ENCODE measurements around the gene POU6F2. TPM values are rescaled to one million over a fixed set of nuclear protein-coding genes. Genes with fewer than 3 reads are reported as not detected.

POU6F2 gene
- total and polyA plus RNA-seq, 2 donors, result 0.05 to 0.07 TPM

GRCh38 chr7:39410582-39410981 lies 432.9 kb downstream of the POU6F2 start:
- Histone ChIP-seq H3K4me1 (ENCODE audit: control insufficient read depth in 2 of 2, insufficient read depth in 2 of 2, low read length in 2 of 2) (peaks cover 3 to 8% of the 10 kb centered on the region in 2 donors), H3K27me3 (ENCODE audit: control insufficient read depth in 2 of 2, insufficient read depth in 1 of 2, low read length in 1 of 2) (peaks cover 0 to 18% of the 10 kb centered on the region in 2 donors), H3K36me3 (ENCODE audit: control insufficient read depth in 2 of 2, insufficient read depth in 2 of 2, low read length in 1 of 2) (no peaks in the 10 kb centered on the region), H3K27ac (ENCODE audit: low read depth in 1 of 2, low read length in 1 of 2) (no peak overlapping the region), H3K9me3 (ENCODE audit: control insufficient read depth in 2 of 2, insufficient read depth in 1 of 2, low read length in 1 of 2) (no peaks in the 10 kb centered on the region), H3K4me3 (ENCODE audit: low read length in 2 of 2) (no peak overlapping the region)
- DNase-seq (ENCODE audit: low read depth in 6 of 9, low spot score in 9 of 9), result no peak
- WGBS, result 98% methylated on average over 5 of the region's 5 CpGs

- 7% methylated on average over 25 of the region's 25 CpGs for WGBS
- Histone ChIP-seq H3K9me3 (ENCODE audit: control insufficient read depth in 2 of 2, insufficient read depth in 1 of 2, low read length in 1 of 2) (no peaks in the 10 kb centered on the region), H3K27me3 (ENCODE audit: control insufficient read depth in 2 of 2, insufficient read depth in 1 of 2, low read length in 1 of 2) (peaks cover 0 to 18% of the 10 kb centered on the region in 2 donors), H3K27ac (ENCODE audit: low read depth in 1 of 2, low read length in 1 of 2) (no peak overlapping the region), H3K36me3 (ENCODE audit: control insufficient read depth in 2 of 2, insufficient read depth in 2 of 2, low read length in 1 of 2) (no peaks in the 10 kb centered on the region), H3K4me3 (ENCODE audit: low read length in 2 of 2) (peak overlapping the region; percentile 25 to 40), H3K4me1 (ENCODE audit: control insufficient read depth in 2 of 2, insufficient read depth in 2 of 2, low read length in 2 of 2) (peaks cover 3 to 8% of the 10 kb centered on the region in 2 donors)
- DNase-seq (ENCODE audit: low read depth in 6 of 9, low spot score in 9 of 9), result no peak
These were observed 436.0 kb downstream of the POU6F2 start for GRCh38 chr7:39413636-39414223.

GRCh38 chr7:39414224-39415035 lies 436.7 kb downstream of the POU6F2 start:
- DNase-seq (ENCODE audit: low read depth in 6 of 9, low spot score in 9 of 9), result peak in 8 of 9 donors; percentile 5 to 55 (median 30)
- peaks cover 3 to 8% of the 10 kb centered on the region in 2 donors for H3K4me1 ChIP-seq (ENCODE audit: control insufficient read depth in 2 of 2, insufficient read depth in 2 of 2, low read length in 2 of 2)
- H3K4me3 ChIP-seq (ENCODE audit: low read length in 2 of 2), result peak overlapping the region; percentile 25 to 40
- 2% methylated on average over 40 of the region's 40 CpGs for WGBS
- no peaks in the 10 kb centered on the region for H3K9me3 ChIP-seq (ENCODE audit: control insufficient read depth in 2 of 2, insufficient read depth in 1 of 2, low read length in 1 of 2)
- no peaks in the 10 kb centered on the region for H3K36me3 ChIP-seq (ENCODE audit: control insufficient read depth in 2 of 2, insufficient read depth in 2 of 2, low read length in 1 of 2)
- H3K27me3 ChIP-seq (ENCODE audit: control insufficient read depth in 2 of 2, insufficient read depth in 1 of 2, low read length in 1 of 2), result peaks cover 0 to 18% of the 10 kb centered on the region in 2 donors
- no peak overlapping the region for H3K27ac ChIP-seq (ENCODE audit: low read depth in 1 of 2, low read length in 1 of 2)

- Histone ChIP-seq H3K4me3 (ENCODE audit: low read length in 2 of 2) (no peak overlapping the region), H3K9me3 (ENCODE audit: control insufficient read depth in 2 of 2, insufficient read depth in 1 of 2, low read length in 1 of 2) (no peaks in the 10 kb centered on the region), H3K27ac (ENCODE audit: low read depth in 1 of 2, low read length in 1 of 2) (no peak overlapping the region), H3K27me3 (ENCODE audit: control insufficient read depth in 2 of 2, insufficient read depth in 1 of 2, low read length in 1 of 2) (peaks cover 0 to 18% of the 10 kb centered on the region in 2 donors), H3K4me1 (ENCODE audit: control insufficient read depth in 2 of 2, insufficient read depth in 2 of 2, low read length in 2 of 2) (peaks cover 3 to 8% of the 10 kb centered on the region in 2 donors), H3K36me3 (ENCODE audit: control insufficient read depth in 2 of 2, insufficient read depth in 2 of 2, low read length in 1 of 2) (no peaks in the 10 kb centered on the region)
- no peak for DNase-seq (ENCODE audit: low read depth in 6 of 9, low spot score in 9 of 9)
- WGBS, result 93% methylated on average over 13 of the region's 13 CpGs
These were observed 437.5 kb downstream of the POU6F2 start for GRCh38 chr7:39415091-39415787.

GRCh38 chr7:39416866-39417265 lies 439.2 kb downstream of the POU6F2 start:
- Histone ChIP-seq H3K4me1 (ENCODE audit: control insufficient read depth in 2 of 2, insufficient read depth in 2 of 2, low read length in 2 of 2) (peaks cover 3 to 8% of the 10 kb centered on the region in 2 donors), H3K36me3 (ENCODE audit: control insufficient read depth in 2 of 2, insufficient read depth in 2 of 2, low read length in 1 of 2) (no peaks in the 10 kb centered on the region), H3K9me3 (ENCODE audit: control insufficient read depth in 2 of 2, insufficient read depth in 1 of 2, low read length in 1 of 2) (no peaks in the 10 kb centered on the region), H3K4me3 (ENCODE audit: low read length in 2 of 2) (no peak overlapping the region), H3K27ac (ENCODE audit: low read depth in 1 of 2, low read length in 1 of 2) (no peak overlapping the region), H3K27me3 (ENCODE audit: control insufficient read depth in 2 of 2, insufficient read depth in 1 of 2, low read length in 1 of 2) (peaks cover 0 to 18% of the 10 kb centered on the region in 2 donors)
- DNase-seq (ENCODE audit: low read depth in 6 of 9, low spot score in 9 of 9), result no peak
- 39% methylated on average over 3 of the region's 3 CpGs for WGBS

- Histone ChIP-seq H3K27ac (ENCODE audit: low read depth in 1 of 2, low read length in 1 of 2) (no peak overlapping the region), H3K4me3 (ENCODE audit: low read length in 2 of 2) (no peak overlapping the region), H3K9me3 (ENCODE audit: control insufficient read depth in 2 of 2, insufficient read depth in 1 of 2, low read length in 1 of 2) (no peaks in the 10 kb centered on the region), H3K4me1 (ENCODE audit: control insufficient read depth in 2 of 2, insufficient read depth in 2 of 2, low read length in 2 of 2) (peaks cover 3 to 8% of the 10 kb centered on the region in 2 donors), H3K27me3 (ENCODE audit: control insufficient read depth in 2 of 2, insufficient read depth in 1 of 2, low read length in 1 of 2) (peaks cover 0 to 18% of the 10 kb centered on the region in 2 donors), H3K36me3 (ENCODE audit: control insufficient read depth in 2 of 2, insufficient read depth in 2 of 2, low read length in 1 of 2) (no peaks in the 10 kb centered on the region)
- 93% methylated on average over 1 of the region's 1 CpG for WGBS
- DNase-seq (ENCODE audit: low read depth in 6 of 9, low spot score in 9 of 9), result no peak
These were observed 439.9 kb downstream of the POU6F2 start for GRCh38 chr7:39417642-39418041.

GRCh38 chr7:39421251-39421650 lies 443.5 kb downstream of the POU6F2 start:
- no peak for DNase-seq (ENCODE audit: low read depth in 6 of 9, low spot score in 9 of 9)
- Histone ChIP-seq H3K27ac (ENCODE audit: low read depth in 1 of 2, low read length in 1 of 2) (no peak overlapping the region), H3K4me3 (ENCODE audit: low read length in 2 of 2) (no peak overlapping the region), H3K9me3 (ENCODE audit: control insufficient read depth in 2 of 2, insufficient read depth in 1 of 2, low read length in 1 of 2) (no peaks in the 10 kb centered on the region), H3K36me3 (ENCODE audit: control insufficient read depth in 2 of 2, insufficient read depth in 2 of 2, low read length in 1 of 2) (no peaks in the 10 kb centered on the region), H3K4me1 (ENCODE audit: control insufficient read depth in 2 of 2, insufficient read depth in 2 of 2, low read length in 2 of 2) (no peaks in the 10 kb centered on the region), H3K27me3 (ENCODE audit: control insufficient read depth in 2 of 2, insufficient read depth in 1 of 2, low read length in 1 of 2) (no peaks in the 10 kb centered on the region)
- WGBS, result 92% methylated on average over 2 of the region's 2 CpGs

GRCh38 chr7:39421661-39422060 lies 444.0 kb downstream of the POU6F2 start:
- Histone ChIP-seq H3K4me1 (ENCODE audit: control insufficient read depth in 2 of 2, insufficient read depth in 2 of 2, low read length in 2 of 2) (no peaks in the 10 kb centered on the region), H3K27ac (ENCODE audit: low read depth in 1 of 2, low read length in 1 of 2) (no peak overlapping the region), H3K9me3 (ENCODE audit: control insufficient read depth in 2 of 2, insufficient read depth in 1 of 2, low read length in 1 of 2) (no peaks in the 10 kb centered on the region), H3K4me3 (ENCODE audit: low read length in 2 of 2) (no peak overlapping the region), H3K36me3 (ENCODE audit: control insufficient read depth in 2 of 2, insufficient read depth in 2 of 2, low read length in 1 of 2) (no peaks in the 10 kb centered on the region), H3K27me3 (ENCODE audit: control insufficient read depth in 2 of 2, insufficient read depth in 1 of 2, low read length in 1 of 2) (no peaks in the 10 kb centered on the region)
- DNase-seq (ENCODE audit: low read depth in 6 of 9, low spot score in 9 of 9), result no peak
- 90% methylated on average over 2 of the region's 2 CpGs for WGBS

- Histone ChIP-seq H3K4me3 (ENCODE audit: low read length in 2 of 2) (no peak overlapping the region), H3K9me3 (ENCODE audit: control insufficient read depth in 2 of 2, insufficient read depth in 1 of 2, low read length in 1 of 2) (no peaks in the 10 kb centered on the region), H3K27me3 (ENCODE audit: control insufficient read depth in 2 of 2, insufficient read depth in 1 of 2, low read length in 1 of 2) (no peaks in the 10 kb centered on the region), H3K36me3 (ENCODE audit: control insufficient read depth in 2 of 2, insufficient read depth in 2 of 2, low read length in 1 of 2) (no peaks in the 10 kb centered on the region), H3K4me1 (ENCODE audit: control insufficient read depth in 2 of 2, insufficient read depth in 2 of 2, low read length in 2 of 2) (no peaks in the 10 kb centered on the region), H3K27ac (ENCODE audit: low read depth in 1 of 2, low read length in 1 of 2) (no peak overlapping the region)
- DNase-seq (ENCODE audit: low read depth in 6 of 9, low spot score in 9 of 9), result no peak
- 91% methylated on average over 1 of the region's 1 CpG for WGBS
These were observed 450.5 kb downstream of the POU6F2 start for GRCh38 chr7:39428221-39428620.
